Chondrocyte (in vitro differentiated cells): ENCODE data around the gene ANKRD11. TPM values are rescaled to one million over a fixed set of nuclear protein-coding genes. Genes with fewer than 3 reads are reported as not detected.
"Not testable (repeated sequence)": the region's sequence is repeated elsewhere in the genome, so short reads cannot be mapped to it uniquely, and the experiment has no call there.

Source experiments
- DNase-seq: peaks from one replicate; pipeline ENCODE4 v3.0.0; 2021; ENCODE audit warnings: mixed read lengths, low spot score
- H3K27ac Mint-ChIP-seq: one replicate; pipeline ENCODE4 v1.8.0; 2021; ENCODE audit warnings: mild to moderate bottlenecking, moderate library complexity, mixed read lengths; ENCODE audit not compliant: unreplicated experiment
- H3K27me3 Mint-ChIP-seq: 2 replicates; pipeline ENCODE4 v1.8.0; 2021; ENCODE audit warnings: low read depth, mixed read lengths
- H3K36me3 Mint-ChIP-seq: 2 replicates; pipeline ENCODE4 v1.8.0; 2021; ENCODE audit warnings: low read depth, mixed read lengths
- H3K4me1 Mint-ChIP-seq: 2 replicates; pipeline ENCODE4 v1.8.0; 2021; ENCODE audit warnings: low read depth, mild to moderate bottlenecking, mixed read lengths
- H3K4me3 Mint-ChIP-seq: one replicate; pipeline ENCODE4 v1.8.0; 2021; ENCODE audit warnings: mild to moderate bottlenecking, moderate library complexity, mixed read lengths; ENCODE audit not compliant: unreplicated experiment
- H3K9me3 Mint-ChIP-seq: 2 replicates; pipeline ENCODE4 v1.8.0; 2021; ENCODE audit warnings: low read depth, mixed read lengths
- CTCF ChIP-seq: fragments of 200-600 bp; sonication (generic); IDR thresholded peaks from 2 replicates; pipeline ENCODE4 v1.5.0; 2021; ENCODE audit warnings: antibody characterized with exemption, mild to moderate bottlenecking, moderate library complexity
- total RNA-seq: library from RNA; stranded (reverse); gene quantifications from 3 replicates; pipeline ENCODE4 v1.2.1, GENCODE V29; 2021

Gene ANKRD11
- total RNA-seq, 1 donor from 2014 or later = 180 TPM

- Mint-ChIP-seq H3K9me3 (no peaks in the 10 kb centered on the region), H3K4me1 (peaks cover 16% of the 10 kb centered on the region), H3K4me3 (peak overlapping the region; percentile 13), H3K27ac (no peak overlapping the region), H3K36me3 (peaks cover 12% of the 10 kb centered on the region), H3K27me3 (no peaks in the 10 kb centered on the region)
- no peak for TF ChIP-seq CTCF
- peak; percentile 87 for DNase-seq
Observed at GRCh38 chr16:89307421-89307805, 182.9 kb downstream of the ANKRD11 start.

- not testable (repeated sequence) for H3K27ac Mint-ChIP-seq, H3K9me3 Mint-ChIP-seq, H3K27me3 Mint-ChIP-seq
- H3K36me3 Mint-ChIP-seq = peaks cover 12% of the 10 kb centered on the region
- H3K4me3 Mint-ChIP-seq = peak overlapping the region; percentile 13
- DNase-seq = peak; percentile 68
- H3K4me1 Mint-ChIP-seq = peaks cover 22% of the 10 kb centered on the region
Observed at GRCh38 chr16:89306457-89307420, 183.6 kb downstream of the ANKRD11 start.

DNA sequence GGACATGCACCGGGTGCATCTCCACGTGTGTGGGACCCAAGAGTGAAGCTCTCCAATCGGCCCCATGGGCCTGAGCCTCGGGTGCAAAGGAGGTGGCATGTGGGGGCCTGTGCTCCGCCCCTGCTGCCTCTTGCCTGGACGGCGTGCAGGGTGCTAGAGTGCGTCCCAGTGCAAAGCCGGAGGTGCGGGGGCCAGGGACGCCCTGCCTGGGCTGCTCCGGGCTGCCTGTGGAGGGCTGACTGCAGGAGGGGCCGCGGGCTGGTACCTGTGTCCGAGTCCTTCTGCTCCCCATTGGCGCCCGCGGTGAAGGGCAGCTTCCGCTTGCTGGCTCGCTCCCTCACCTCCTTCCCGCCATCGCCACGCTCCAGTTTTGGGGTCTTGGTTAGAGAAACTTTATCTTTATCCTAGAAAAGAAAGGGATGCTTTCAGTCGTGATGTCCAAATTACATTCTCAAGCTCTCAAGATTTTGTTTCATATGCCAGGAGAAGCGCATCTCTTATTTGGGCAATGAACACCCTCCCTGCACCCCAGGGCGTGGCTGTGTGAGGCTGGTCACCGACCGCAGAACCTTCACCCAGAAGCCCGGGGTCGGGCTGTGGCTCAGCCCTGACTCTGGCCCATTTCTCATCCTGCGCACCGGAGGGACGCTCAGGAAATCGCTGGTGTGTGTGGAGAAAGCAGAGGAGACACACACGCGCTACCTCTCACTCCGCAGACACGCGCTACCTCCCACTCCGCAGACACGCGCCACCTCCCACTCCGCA is 185.2 kb downstream of the ANKRD11 start:
- no peak for TF ChIP-seq CTCF
- Mint-ChIP-seq H3K4me3 (no peak overlapping the region), H3K4me1 (peaks cover 36% of the 10 kb centered on the region), H3K9me3 (no peaks in the 10 kb centered on the region), H3K36me3 (peaks cover 12% of the 10 kb centered on the region), H3K27me3 (no peaks in the 10 kb centered on the region), H3K27ac (no peak overlapping the region)
- no peak for DNase-seq

GRCh38 chr16:89304181-89304851 is 186.0 kb downstream of the ANKRD11 start:
- Mint-ChIP-seq H3K4me3 (no peak overlapping the region), H3K36me3 (peaks cover 12% of the 10 kb centered on the region), H3K4me1 (peaks cover 36% of the 10 kb centered on the region), H3K27me3 (no peaks in the 10 kb centered on the region), H3K27ac (peak overlapping the region; percentile 51), H3K9me3 (no peaks in the 10 kb centered on the region)
- no peak for DNase-seq
- TF ChIP-seq CTCF = no peak

- no peak for DNase-seq
- H3K27ac Mint-ChIP-seq = peak overlapping the region; percentile 51
- H3K27me3 Mint-ChIP-seq = no peaks in the 10 kb centered on the region
- TF ChIP-seq CTCF = no peak
- no peaks in the 10 kb centered on the region for H3K9me3 Mint-ChIP-seq
- no peak overlapping the region for H3K4me3 Mint-ChIP-seq
- H3K36me3 Mint-ChIP-seq = peaks cover 14% of the 10 kb centered on the region
- peaks cover 36% of the 10 kb centered on the region for H3K4me1 Mint-ChIP-seq
Observed at GRCh38 chr16:89303617-89304016, 186.7 kb downstream of the ANKRD11 start.
